K562 (cell line): ENCODE data around the gene ACTN4. TPM values are rescaled to one million over a fixed set of nuclear protein-coding genes. Genes with fewer than 3 reads are reported as not detected.

Experiments used
- ATF7 ChIP-seq: fragments of 450-650 bp; IDR thresholded peaks from 2 replicates; pipeline ENCODE4 v1.7.1; 2014; ENCODE audit warnings: mild to moderate bottlenecking, moderate library complexity
- CAMTA2 ChIP-seq: fragments of 250-450 bp; sonication (Bioruptor Pico); conservative IDR thresholded peaks from 2 replicates; pipeline ENCODE4 v1.5.1; 2022
- CBX3 ChIP-seq, 2 experiments: IDR thresholded peaks; 1 replicate in 1 of 2; 2 replicates in 1 of 2; pipeline ENCODE4 v1.6.1; 2012; ENCODE audit warnings: inconsistent platforms in 2 of 2, low read length in 2 of 2, borderline replicate concordance in 1 of 2, control low read depth in 1 of 2
- CTBP1 ChIP-seq: fragments of 450-650 bp; IDR thresholded peaks from 2 replicates; pipeline ENCODE4 v1.6.1; 2016; ENCODE audit warnings: borderline replicate concordance
- FOXA3 ChIP-seq, 2 experiments: fragments of 450-650 bp in 1 of 2; sonication (generic) in 1 of 2; formaldehyde crosslinking; IDR thresholded peaks in 1 of 2; conservative IDR thresholded peaks in 1 of 2; 2 replicates each; pipeline versions ENCODE4 v1.4.0 to v1.8.0; 2020 to 2022; ENCODE audit warnings: mild to moderate bottlenecking in 2 of 2, missing genetic modification reagents in 1 of 2
- HLTF ChIP-seq: fragments of 450-650 bp; IDR thresholded peaks from 2 replicates; pipeline ENCODE4 v1.6.1; 2016
- KLF13 ChIP-seq: fragments of 450-650 bp; IDR thresholded peaks from 2 replicates; pipeline ENCODE4 v1.6.1; 2016; ENCODE audit warnings: missing genetic modification characterization, low read depth, mild to moderate bottlenecking, missing compliant biosample characterization, moderate library complexity, borderline replicate concordance
- MIER1 ChIP-seq: fragments of 450-650 bp; IDR thresholded peaks from 2 replicates; pipeline ENCODE4 v1.6.1; 2016; ENCODE audit warnings: antibody characterized with exemption, mild to moderate bottlenecking, low read depth
- POLR3G ChIP-seq: IDR thresholded peaks from 2 replicates; pipeline ENCODE4 v1.6.1; 2011; ENCODE audit not compliant: insufficient read length, insufficient replicate concordance; ENCODE audit errors: extremely low read depth
- RCOR1 ChIP-seq, 2 experiments: IDR thresholded peaks; 2 replicates each; pipeline ENCODE4 v1.6.1; 2012; ENCODE audit warnings: low read depth in 2 of 2, low read length in 2 of 2, borderline replicate concordance in 1 of 2, improper control_type of control experiment in 1 of 2
- ZBTB8A ChIP-seq: fragments of 450-650 bp; IDR thresholded peaks from 2 replicates; pipeline ENCODE4 v1.6.1; 2018; ENCODE audit warnings: mild to moderate bottlenecking, moderate library complexity; ENCODE audit not compliant: partially characterized antibody
- polyA plus RNA-seq, 8 experiments: library from polyadenylated mRNA; depleted of rRNA in 4 of 8; stranded (reverse) in 5 of 8; unstranded in 3 of 8; fragments of >200 nt; fragmentation: Nextera tagmentation in 2 of 8; fragmentation: Illumina TruSeq in 1 of 8; extraction: Ambion mirVana in 2 of 8; extraction: Trizol in 1 of 8; gene quantifications; 2 replicates each; pipeline versions ENCODE4 v1.2.1 to v1.2.3, GENCODE V29; 2011 to 2014; ENCODE audit warnings: inconsistent platforms in 1 of 8, missing spikeins in 1 of 8
- total RNA-seq, 7 experiments: library from RNA; depleted of rRNA in 6 of 7; stranded (reverse); fragments of >200 nt in 6 of 7; fragmentation: Illumina TruSeq in 2 of 7; extraction: Trizol in 2 of 7; gene quantifications; 2 replicates each; pipeline versions ENCODE4 v1.2.1 to v1.2.3, GENCODE V29; 2011 to 2021; ENCODE audit warnings: low replicate concordance in 1 of 7
- TF ChIP-seq, protein P1 (sequence below), 2 experiments: fragments of 450-650 bp in 1 of 2; sonication (generic) in 1 of 2; formaldehyde crosslinking in 1 of 2; IDR thresholded peaks; 2 replicates each; pipeline versions ENCODE4 v1.7.1 to v1.9.0; 2016 to 2022; ENCODE audit warnings: inconsistent platforms in 1 of 2, mild to moderate bottlenecking in 1 of 2, missing genetic modification reagents in 1 of 2
- TF ChIP-seq, protein P2 (sequence below): fragments of 250-450 bp; sonication (Bioruptor Pico); IDR thresholded peaks from 2 replicates; pipeline ENCODE4 v1.4.0; 2020; ENCODE audit warnings: mild to moderate bottlenecking, moderate library complexity

The ACTN4 gene
- total and polyA plus RNA-seq, 9 of the 15 experiments (the other 6 are each of a cell fraction or from before 2014, with no cell fraction given), result 3.1 to 385 (median 125) TPM

DNA sequence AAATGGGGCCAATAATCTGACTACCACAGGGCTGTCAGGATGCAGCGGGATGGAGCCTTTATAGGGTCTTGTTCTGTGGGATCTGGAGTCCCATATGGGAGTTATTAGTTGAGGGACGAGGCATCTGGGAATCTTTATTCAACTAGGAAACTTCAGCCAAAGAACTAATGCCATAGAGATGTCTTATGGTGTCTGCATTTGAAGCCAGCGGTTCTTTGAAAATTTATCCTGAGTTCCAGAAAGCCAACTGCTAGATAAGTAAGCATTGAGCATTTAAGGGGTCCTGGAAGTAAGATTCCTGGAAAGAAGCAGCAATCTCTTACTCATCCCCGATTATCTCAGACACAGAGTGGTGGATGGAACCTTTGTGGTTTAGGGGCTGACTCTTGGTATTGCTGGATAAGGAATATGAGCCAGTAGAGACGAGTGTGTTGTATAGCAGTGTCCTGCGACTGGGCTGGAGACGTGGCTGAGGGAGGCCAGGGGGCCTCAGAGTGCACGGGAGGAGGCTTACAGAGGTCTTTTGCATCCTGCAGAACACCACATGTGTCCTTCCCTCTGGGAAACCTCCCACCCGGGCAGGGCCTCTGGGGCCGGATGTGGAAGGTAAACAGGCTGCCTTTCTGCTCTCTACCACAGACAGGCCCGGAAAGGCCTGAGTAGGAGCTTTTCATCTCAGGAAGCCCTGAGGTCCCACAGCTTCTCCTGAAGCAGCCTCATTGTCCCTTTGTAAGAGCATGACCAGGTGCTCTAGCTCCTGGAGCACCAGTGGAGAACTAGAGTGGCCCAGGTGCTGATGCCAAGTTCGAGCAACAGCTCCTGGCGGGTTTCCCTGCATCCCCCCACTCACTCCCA, 28.8 kb downstream of the ACTN4 start (continued):
- TF ChIP-seq, protein P1, sequence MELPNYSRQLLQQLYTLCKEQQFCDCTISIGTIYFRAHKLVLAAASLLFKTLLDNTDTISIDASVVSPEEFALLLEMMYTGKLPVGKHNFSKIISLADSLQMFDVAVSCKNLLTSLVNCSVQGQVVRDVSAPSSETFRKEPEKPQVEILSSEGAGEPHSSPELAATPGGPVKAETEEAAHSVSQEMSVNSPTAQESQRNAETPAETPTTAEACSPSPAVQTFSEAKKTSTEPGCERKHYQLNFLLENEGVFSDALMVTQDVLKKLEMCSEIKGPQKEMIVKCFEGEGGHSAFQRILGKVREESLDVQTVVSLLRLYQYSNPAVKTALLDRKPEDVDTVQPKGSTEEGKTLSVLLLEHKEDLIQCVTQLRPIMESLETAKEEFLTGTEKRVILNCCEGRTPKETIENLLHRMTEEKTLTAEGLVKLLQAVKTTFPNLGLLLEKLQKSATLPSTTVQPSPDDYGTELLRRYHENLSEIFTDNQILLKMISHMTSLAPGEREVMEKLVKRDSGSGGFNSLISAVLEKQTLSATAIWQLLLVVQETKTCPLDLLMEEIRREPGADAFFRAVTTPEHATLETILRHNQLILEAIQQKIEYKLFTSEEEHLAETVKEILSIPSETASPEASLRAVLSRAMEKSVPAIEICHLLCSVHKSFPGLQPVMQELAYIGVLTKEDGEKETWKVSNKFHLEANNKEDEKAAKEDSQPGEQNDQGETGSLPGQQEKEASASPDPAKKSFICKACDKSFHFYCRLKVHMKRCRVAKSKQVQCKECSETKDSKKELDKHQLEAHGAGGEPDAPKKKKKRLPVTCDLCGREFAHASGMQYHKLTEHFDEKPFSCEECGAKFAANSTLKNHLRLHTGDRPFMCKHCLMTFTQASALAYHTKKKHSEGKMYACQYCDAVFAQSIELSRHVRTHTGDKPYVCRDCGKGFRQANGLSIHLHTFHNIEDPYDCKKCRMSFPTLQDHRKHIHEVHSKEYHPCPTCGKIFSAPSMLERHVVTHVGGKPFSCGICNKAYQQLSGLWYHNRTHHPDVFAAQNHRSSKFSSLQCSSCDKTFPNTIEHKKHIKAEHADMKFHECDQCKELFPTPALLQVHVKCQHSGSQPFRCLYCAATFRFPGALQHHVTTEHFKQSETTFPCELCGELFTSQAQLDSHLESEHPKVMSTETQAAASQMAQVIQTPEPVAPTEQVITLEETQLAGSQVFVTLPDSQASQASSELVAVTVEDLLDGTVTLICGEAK (IDR thresholded peaks at IDR 0.05), result peak; percentile 24; the same call in 1 of the 2 replicates
- TF ChIP-seq, protein P1 (CRISPR knock-in tag; IDR thresholded peaks at IDR 0.05), result no peak
- TF ChIP-seq ATF7 (peak; percentile 85), RCOR1 (IDR thresholded peaks at IDR 0.05; ENCODE audit: borderline replicate concordance in 1 of 2, low read depth in 2 of 2, low read length in 2 of 2) (peak; percentile 94 to 99; a peak in 3 of 4 replicates), MIER1 (0 out of 2 replicates have a peak, but pooled peaks have one; percentile 9), CAMTA2 (CRISPR knock-in tag) (no peak), POLR3G (no peak), ZBTB8A (no peak), FOXA3 (CRISPR knock-in tag; conservative IDR thresholded peaks at IDR 0.05 in 1 of 2, IDR thresholded peaks at IDR 0.05 in 1 of 2) (peak; percentile 69 to 81; a peak in 3 of 4 replicates), CTBP1 (peak; percentile 98), CBX3 (IDR thresholded peaks at IDR 0.05; ENCODE audit: borderline replicate concordance in 1 of 2, low read length in 2 of 2) (peak in 1 of 2 experiments; percentile 56; a peak in 1 of 3 replicates), KLF13 (tag) (no peak), HLTF (peak; percentile 90)
- TF ChIP-seq, protein P2, sequence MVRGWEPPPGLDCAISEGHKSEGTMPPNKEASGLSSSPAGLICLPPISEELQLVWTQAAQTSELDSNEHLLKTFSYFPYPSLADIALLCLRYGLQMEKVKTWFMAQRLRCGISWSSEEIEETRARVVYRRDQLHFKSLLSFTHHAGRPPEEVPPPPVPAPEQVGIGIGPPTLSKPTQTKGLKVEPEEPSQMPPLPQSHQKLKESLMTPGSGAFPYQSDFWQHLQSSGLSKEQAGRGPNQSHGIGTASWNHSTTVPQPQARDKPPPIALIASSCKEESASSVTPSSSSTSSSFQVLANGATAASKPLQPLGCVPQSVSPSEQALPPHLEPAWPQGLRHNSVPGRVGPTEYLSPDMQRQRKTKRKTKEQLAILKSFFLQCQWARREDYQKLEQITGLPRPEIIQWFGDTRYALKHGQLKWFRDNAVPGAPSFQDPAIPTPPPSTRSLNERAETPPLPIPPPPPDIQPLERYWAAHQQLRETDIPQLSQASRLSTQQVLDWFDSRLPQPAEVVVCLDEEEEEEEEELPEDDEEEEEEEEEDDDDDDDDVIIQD (CRISPR knock-in tag), result no peak
